Lung (tissue), 12 donors: ENCODE data around the gene THOC1. TPM values are rescaled to one million over a fixed set of nuclear protein-coding genes. Genes with fewer than 3 reads are reported as not detected.

Experiments used
- ATAC-seq: fragments of 200-7000 bp; cut with Tn5 transposase; one replicate; pipeline ENCODE4 v1.9.1; 2020; ENCODE audit warnings: moderate number of reproducible peaks; ENCODE audit not compliant: insufficient read depth, low FRiP score
- DNase-seq, 3 donors: peaks; one replicate each; pipeline ENCODE4 v3.0.0-alpha.2; 2013 to 2017
- H3K27ac ChIP-seq, 2 donors: one replicate each; pipeline ENCODE4 v1.5.1; 2013; ENCODE audit warnings: mild to moderate bottlenecking in 2 of 2, moderate library complexity in 2 of 2, control low read depth in 1 of 2, inconsistent platforms in 1 of 2, low read depth in 1 of 2, low read length in 1 of 2
- H3K27me3 ChIP-seq, 3 donors: one replicate each; pipeline ENCODE4 v1.5.1; 2013; ENCODE audit warnings: low read length in 2 of 3; ENCODE audit not compliant: control insufficient read depth in 3 of 3, insufficient read depth in 3 of 3
- H3K36me3 ChIP-seq, 4 donors: one replicate each; pipeline ENCODE4 v1.5.1; 2013; ENCODE audit warnings: low read length in 4 of 4, mild to moderate bottlenecking in 1 of 4, moderate library complexity in 1 of 4; ENCODE audit not compliant: control insufficient read depth in 4 of 4, insufficient read depth in 4 of 4
- H3K4me1 ChIP-seq, 5 donors: one replicate each; pipeline ENCODE4 v1.5.1; 2013; ENCODE audit warnings: low read length in 5 of 5, mild to moderate bottlenecking in 2 of 5, moderate library complexity in 1 of 5; ENCODE audit not compliant: control insufficient read depth in 5 of 5, insufficient read depth in 5 of 5
- H3K4me3 ChIP-seq: one replicate; pipeline ENCODE4 v1.5.1; 2013; ENCODE audit warnings: mild to moderate bottlenecking, control low read depth, moderate library complexity
- H3K9ac ChIP-seq, 2 donors: one replicate each; pipeline ENCODE4 v1.5.1; 2013; ENCODE audit warnings: low read length in 2 of 2, control low read depth in 1 of 2; ENCODE audit not compliant: insufficient read depth in 1 of 2
- H3K9me3 ChIP-seq, 4 donors: one replicate each; pipeline ENCODE4 v1.5.1; 2013; ENCODE audit warnings: low read length in 3 of 4, mild to moderate bottlenecking in 1 of 4, moderate library complexity in 1 of 4; ENCODE audit not compliant: control insufficient read depth in 4 of 4, insufficient read depth in 3 of 4
- WGBS, 2 donors: extraction: QIAGEN DNeasy Blood & Tissue Kit; methylation state at CpG; one replicate each; pipeline ENCODE4 v1.1.7; 2013; 5-methylcytosine and 5-hydroxymethylcytosine counted together
- polyA plus RNA-seq, 2 donors: library from polyadenylated mRNA; stranded (reverse); fragments of 200-250 nt; gene quantifications; one replicate each; pipeline ENCODE4 v1.2.1, GENCODE V29; 2013
- total RNA-seq, 2 donors: library from RNA; depleted of rRNA in 1 of 2; stranded (reverse); fragments of >200 nt in 1 of 2; gene quantifications; one replicate each; pipeline ENCODE4 v1.2.1, GENCODE V29; 2014 to 2021
- TF ChIP-seq, protein P1 (sequence below): IDR thresholded peaks from 2 replicates; pipeline ENCODE4 v1.5.1; 2012; ENCODE audit warnings: mild to moderate bottlenecking; ENCODE audit errors: control extremely low read depth, extremely low read depth
- donor health status: control.
- donor health status: control.
- donor health status: Bipolar disorder and iron deficiency.
- donor health status: healthy.
- donor health status: DM: yes; HTN: yes; CAD: no.

THOC1 gene
- total and polyA plus RNA-seq, 4 donors: 12.1 to 109 (median 31.6) TPM

DNA sequence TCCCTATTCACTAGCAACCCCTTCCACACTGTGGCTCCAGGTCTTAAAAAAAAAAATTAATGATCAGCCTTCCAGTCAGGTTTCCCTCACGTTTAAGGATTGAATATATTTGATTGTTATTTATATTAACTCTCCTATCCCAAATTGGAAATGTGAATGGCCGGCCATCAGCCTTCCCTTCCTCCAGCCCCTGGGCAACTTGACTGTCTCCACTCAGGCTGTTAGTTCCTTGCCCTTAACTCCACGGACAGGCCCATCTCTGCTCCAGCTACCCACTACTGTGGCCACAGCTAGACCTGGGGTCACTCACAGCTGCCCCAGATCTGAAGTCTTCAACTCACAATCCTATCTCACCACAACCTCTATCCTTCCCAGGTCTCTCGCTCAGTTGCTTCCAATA is 39.9 kb downstream of the THOC1 start:
- ATAC-seq: no peak
- Histone ChIP-seq H3K4me1 (no peaks in the 10 kb centered on the region), H3K27ac (no peak overlapping the region), H3K9ac (no peak overlapping the region), H3K36me3 (peaks cover 7 to 34% (median 17%) of the 10 kb centered on the region in 4 donors), H3K9me3 (no peaks in the 10 kb centered on the region), H3K27me3 (no peaks in the 10 kb centered on the region), H3K4me3 (no peak overlapping the region)
- no peak for DNase-seq
- TF ChIP-seq, protein P1, sequence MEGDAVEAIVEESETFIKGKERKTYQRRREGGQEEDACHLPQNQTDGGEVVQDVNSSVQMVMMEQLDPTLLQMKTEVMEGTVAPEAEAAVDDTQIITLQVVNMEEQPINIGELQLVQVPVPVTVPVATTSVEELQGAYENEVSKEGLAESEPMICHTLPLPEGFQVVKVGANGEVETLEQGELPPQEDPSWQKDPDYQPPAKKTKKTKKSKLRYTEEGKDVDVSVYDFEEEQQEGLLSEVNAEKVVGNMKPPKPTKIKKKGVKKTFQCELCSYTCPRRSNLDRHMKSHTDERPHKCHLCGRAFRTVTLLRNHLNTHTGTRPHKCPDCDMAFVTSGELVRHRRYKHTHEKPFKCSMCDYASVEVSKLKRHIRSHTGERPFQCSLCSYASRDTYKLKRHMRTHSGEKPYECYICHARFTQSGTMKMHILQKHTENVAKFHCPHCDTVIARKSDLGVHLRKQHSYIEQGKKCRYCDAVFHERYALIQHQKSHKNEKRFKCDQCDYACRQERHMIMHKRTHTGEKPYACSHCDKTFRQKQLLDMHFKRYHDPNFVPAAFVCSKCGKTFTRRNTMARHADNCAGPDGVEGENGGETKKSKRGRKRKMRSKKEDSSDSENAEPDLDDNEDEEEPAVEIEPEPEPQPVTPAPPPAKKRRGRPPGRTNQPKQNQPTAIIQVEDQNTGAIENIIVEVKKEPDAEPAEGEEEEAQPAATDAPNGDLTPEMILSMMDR: no peak
- WGBS, 2 donors: 92 to 97% methylated on average over 4 of the region's 4 CpGs

DNA sequence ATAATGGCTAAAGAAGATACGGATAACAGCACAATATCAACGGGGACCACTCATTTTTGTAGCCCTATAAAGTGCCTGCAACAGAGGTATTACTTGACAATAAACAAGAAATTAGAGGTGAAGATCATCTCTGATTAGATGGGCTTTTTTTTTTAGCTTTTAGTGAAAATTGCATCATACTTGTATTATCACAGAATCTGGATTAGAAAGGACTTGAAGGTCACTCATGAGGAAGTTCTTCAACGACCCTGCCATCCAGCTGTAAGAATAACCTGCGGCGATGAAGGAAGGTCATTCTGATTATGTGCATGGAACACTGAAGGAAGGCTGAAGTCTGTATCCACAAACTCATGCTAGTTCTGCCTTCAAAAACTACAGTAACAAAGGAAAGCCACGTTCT is 40.5 kb downstream of the THOC1 start:
- Histone ChIP-seq H3K9me3 (no peaks in the 10 kb centered on the region), H3K4me1 (no peaks in the 10 kb centered on the region), H3K9ac (no peak overlapping the region), H3K4me3 (no peak overlapping the region), H3K36me3 (peaks cover 7 to 36% (median 19%) of the 10 kb centered on the region in 4 donors), H3K27me3 (no peaks in the 10 kb centered on the region), H3K27ac (no peak overlapping the region)
- ATAC-seq: no peak
- 88 to 91% methylated on average over 6 of the region's 6 CpGs for WGBS, 2 donors
- no peak for DNase-seq
- TF ChIP-seq, protein P1: no peak

DNA sequence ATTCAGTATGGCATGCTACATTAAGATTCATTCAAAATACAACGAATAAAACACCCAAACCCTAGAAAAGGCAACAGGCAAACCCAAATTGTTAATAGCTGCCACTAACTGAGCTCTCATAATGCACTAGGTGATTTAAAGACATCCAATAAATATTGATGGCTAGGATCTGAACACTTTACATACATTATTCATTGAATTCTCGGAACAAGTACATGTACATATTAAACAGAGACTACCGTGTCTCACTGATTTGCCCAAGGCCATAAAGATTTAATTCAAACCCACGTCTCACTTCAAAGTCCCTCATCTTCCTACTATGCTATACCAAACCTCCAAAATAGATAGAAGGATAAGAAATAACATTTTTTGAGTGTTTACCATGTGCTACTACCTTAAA is 42.1 kb downstream of the THOC1 start:
- Histone ChIP-seq H3K4me3 (no peak overlapping the region), H3K27me3 (no peaks in the 10 kb centered on the region), H3K27ac (no peak overlapping the region), H3K9me3 (no peaks in the 10 kb centered on the region), H3K36me3 (peaks cover 7 to 36% (median 21%) of the 10 kb centered on the region in 4 donors), H3K4me1 (no peaks in the 10 kb centered on the region), H3K9ac (no peak overlapping the region)
- DNase-seq (no peak), ATAC-seq (no peak)
- TF ChIP-seq, protein P1: no peak
- 95 to 96% methylated on average over 4 of the region's 4 CpGs for WGBS, 2 donors

DNA sequence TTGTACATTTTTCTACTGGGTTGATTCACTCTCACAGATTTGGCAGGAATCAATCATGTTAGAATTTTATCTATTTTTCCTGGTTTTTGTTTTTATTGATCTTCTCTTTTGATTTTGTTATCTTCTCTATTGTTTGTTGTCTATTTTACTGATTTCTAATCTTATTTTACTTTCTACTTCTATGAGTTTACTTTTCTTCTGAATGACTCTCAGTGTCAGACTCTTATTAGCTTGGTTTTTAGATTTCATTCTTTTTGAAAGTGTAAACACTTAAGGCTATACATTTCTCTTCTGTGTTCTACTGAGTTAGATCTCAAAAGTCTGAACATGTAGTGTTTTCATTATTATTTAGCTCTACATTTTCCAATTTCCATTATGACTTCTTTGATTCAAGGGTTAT is 47.1 kb downstream of the THOC1 start:
- no peak for DNase-seq
- peaks cover 9 to 40% (median 35%) of the 10 kb centered on the region in 4 donors for H3K36me3 ChIP-seq
- ATAC-seq: no peak
- no peaks in the 10 kb centered on the region for H3K4me1 ChIP-seq
- TF ChIP-seq, protein P1: no peak
- H3K27me3 ChIP-seq: no peaks in the 10 kb centered on the region
- H3K27ac ChIP-seq: no peak overlapping the region
- no peak overlapping the region for H3K4me3 ChIP-seq
- no peak overlapping the region for H3K9ac ChIP-seq
- H3K9me3 ChIP-seq: no peaks in the 10 kb centered on the region
